ENCODE measurements around the gene CD86.
"Not testable (repeated sequence)": the region's sequence is repeated elsewhere in the genome, so short reads cannot be mapped to it uniquely, and the experiment has no call there.

DNA sequence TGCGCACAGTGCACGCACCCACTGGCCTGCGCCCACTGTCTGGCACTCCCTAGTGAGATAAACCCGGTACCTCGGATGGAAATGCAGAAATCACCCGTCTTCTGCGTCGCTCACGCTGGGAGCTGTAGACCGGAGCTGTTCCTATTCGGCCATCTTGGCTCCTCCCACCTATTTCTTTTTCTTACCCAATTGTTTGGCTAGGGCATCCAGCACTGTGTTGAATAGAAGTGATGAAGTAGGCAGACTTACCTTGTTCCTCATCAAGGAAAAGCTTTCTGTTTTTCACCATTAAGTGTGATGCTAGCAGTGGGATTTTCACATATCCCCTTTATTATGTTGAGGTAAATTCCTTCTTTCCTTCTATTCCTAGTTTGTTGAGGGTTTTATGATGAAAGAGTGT is 7.4 kb upstream of the CD86 start:
- TF ChIP-seq, protein P1, sequence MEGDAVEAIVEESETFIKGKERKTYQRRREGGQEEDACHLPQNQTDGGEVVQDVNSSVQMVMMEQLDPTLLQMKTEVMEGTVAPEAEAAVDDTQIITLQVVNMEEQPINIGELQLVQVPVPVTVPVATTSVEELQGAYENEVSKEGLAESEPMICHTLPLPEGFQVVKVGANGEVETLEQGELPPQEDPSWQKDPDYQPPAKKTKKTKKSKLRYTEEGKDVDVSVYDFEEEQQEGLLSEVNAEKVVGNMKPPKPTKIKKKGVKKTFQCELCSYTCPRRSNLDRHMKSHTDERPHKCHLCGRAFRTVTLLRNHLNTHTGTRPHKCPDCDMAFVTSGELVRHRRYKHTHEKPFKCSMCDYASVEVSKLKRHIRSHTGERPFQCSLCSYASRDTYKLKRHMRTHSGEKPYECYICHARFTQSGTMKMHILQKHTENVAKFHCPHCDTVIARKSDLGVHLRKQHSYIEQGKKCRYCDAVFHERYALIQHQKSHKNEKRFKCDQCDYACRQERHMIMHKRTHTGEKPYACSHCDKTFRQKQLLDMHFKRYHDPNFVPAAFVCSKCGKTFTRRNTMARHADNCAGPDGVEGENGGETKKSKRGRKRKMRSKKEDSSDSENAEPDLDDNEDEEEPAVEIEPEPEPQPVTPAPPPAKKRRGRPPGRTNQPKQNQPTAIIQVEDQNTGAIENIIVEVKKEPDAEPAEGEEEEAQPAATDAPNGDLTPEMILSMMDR (IDR thresholded peaks at IDR 0.05 in 8 of 11, conservative IDR thresholded peaks at IDR 0.05 in 3 of 11) = not testable (repeated sequence)
- TF ChIP-seq POLR2A (IDR thresholded peaks at IDR 0.05) = not testable (repeated sequence)

Data from spleen (tissue), 7 donors.